ENCODE data around the gene IFIT5.
A peak's percentile ranks its signal among the peaks of the same experiment; 100 is the strongest.
"Not testable (repeated sequence)": the region's sequence is repeated elsewhere in the genome, so short reads cannot be mapped to it uniquely, and the experiment has no call there.

The IFIT5 gene
- 39.6 reads per million, percentile 63 among the genes with 10 or more reads in this experiment for total RNA-seq

- peak; percentile 45 for DNase-seq
These were observed at the start of gene IFIT5 for GRCh38 chr10:89414146-89414878. IFIT5 (plus strand) TSS chr10:89414568; CDS start chr10:89414799, 231 bp downstream.

GRCh38 chr10:89367529-89367928 lies 46.8 kb upstream of the IFIT5 start:
- no peak for DNase-seq

- DNase-seq, result no peak
These were observed 46.2 kb upstream of the IFIT5 start for GRCh38 chr10:89368129-89368528.

GRCh38 chr10:89369156-89370105 lies 44.9 kb upstream of the IFIT5 start:
- no peak for DNase-seq

GRCh38 chr10:89371079-89371478 lies 43.3 kb upstream of the IFIT5 start:
- DNase-seq, result no peak

- no peak for DNase-seq
These were observed 42.4 kb upstream of the IFIT5 start for GRCh38 chr10:89371987-89372386.

GRCh38 chr10:89373916-89374711 lies 40.3 kb upstream of the IFIT5 start:
- DNase-seq, result no peak

- DNase-seq, result no peak
These were observed 39.6 kb upstream of the IFIT5 start for GRCh38 chr10:89374713-89375141.

GRCh38 chr10:89377705-89378637 lies 36.4 kb upstream of the IFIT5 start, which contains the start of gene IFIT1B:
IFIT1B (plus strand) TSS chr10:89378056; CDS start chr10:89378136, 80 bp downstream.
- no peak for DNase-seq

- DNase-seq, result no peak
These were observed 35.3 kb upstream of the IFIT5 start for GRCh38 chr10:89379103-89379502.

- DNase-seq, result no peak
These were observed 31.6 kb upstream of the IFIT5 start for GRCh38 chr10:89382757-89383156.

GRCh38 chr10:89384474-89385340 lies 29.7 kb upstream of the IFIT5 start:
- DNase-seq, result no peak

GRCh38 chr10:89388806-89389205 lies 25.6 kb upstream of the IFIT5 start:
- no peak for DNase-seq

GRCh38 chr10:89389254-89389653 lies 25.1 kb upstream of the IFIT5 start:
- DNase-seq, result no peak

GRCh38 chr10:89390476-89391225 lies 23.7 kb upstream of the IFIT5 start:
- no peak for DNase-seq

- DNase-seq, result not testable (repeated sequence)
These were observed 23.2 kb upstream of the IFIT5 start for GRCh38 chr10:89391226-89391576.

- DNase-seq, result peak; percentile 34
These were observed 22.2 kb upstream of the IFIT5 start, which contains the start of gene IFIT1 for GRCh38 chr10:89391907-89392756. IFIT1 (plus strand) TSS chr10:89392623; CDS start chr10:89392713, 90 bp downstream.

- DNase-seq, result no peak
These were observed 21.4 kb upstream of the IFIT5 start for GRCh38 chr10:89392974-89393373.

- DNase-seq, result no peak
These were observed 20.5 kb upstream of the IFIT5 start for GRCh38 chr10:89393898-89394297.

Measured in effector CD4-positive, alpha-beta T cell (primary cell).